ENCODE data around the gene PDZD2.

PDZD2 gene

GRCh38 chr5:32156635-32157034 is 517.7 kb downstream of the PDZD2 start:
- Histone ChIP-seq H3K27ac (ENCODE audit: low read length) (no peak overlapping the region), H3K4me3 (ENCODE audit: low read length) (no peak overlapping the region), H4K20me1 (ENCODE audit: insufficient read depth, low read length) (peaks cover 82% of the 10 kb centered on the region), H3K4me2 (ENCODE audit: low read length) (no peak overlapping the region), H2AFZ (ENCODE audit: low read depth, low read length) (no peak overlapping the region), H3K9me3 (ENCODE audit: insufficient read depth, low read length) (no peaks in the 10 kb centered on the region), H3K27me3 (ENCODE audit: low read depth, low read length) (no peaks in the 10 kb centered on the region), H3K4me1 (ENCODE audit: low read length) (no peaks in the 10 kb centered on the region), H3K9ac (ENCODE audit: low read length) (no peak overlapping the region), H3K79me2 (ENCODE audit: low read length) (peaks cover 98% of the 10 kb centered on the region), H3K36me3 (replicated peaks; ENCODE audit: low read depth, low read length) (peaks cover 19% of the 10 kb centered on the region)
- no peak for TF ChIP-seq CTCF (IDR thresholded peaks at IDR 0.05; ENCODE audit: low read depth, low read length)
- TF ChIP-seq EZH2phosphoT487 (IDR thresholded peaks at IDR 0.05; ENCODE audit: low read depth): no peak

GRCh38 chr5:32157078-32157477 is 518.1 kb downstream of the PDZD2 start:
- Histone ChIP-seq H3K9me3 (ENCODE audit: insufficient read depth, low read length) (no peaks in the 10 kb centered on the region), H3K4me1 (ENCODE audit: low read length) (no peaks in the 10 kb centered on the region), H2AFZ (ENCODE audit: low read depth, low read length) (no peak overlapping the region), H3K27ac (ENCODE audit: low read length) (no peak overlapping the region), H3K4me3 (ENCODE audit: low read length) (no peak overlapping the region), H3K4me2 (ENCODE audit: low read length) (no peak overlapping the region), H3K27me3 (ENCODE audit: low read depth, low read length) (no peaks in the 10 kb centered on the region), H3K36me3 (replicated peaks; ENCODE audit: low read depth, low read length) (peaks cover 19% of the 10 kb centered on the region), H4K20me1 (ENCODE audit: insufficient read depth, low read length) (peaks cover 78% of the 10 kb centered on the region), H3K79me2 (ENCODE audit: low read length) (peaks cover 98% of the 10 kb centered on the region), H3K9ac (ENCODE audit: low read length) (no peak overlapping the region)
- TF ChIP-seq CTCF (IDR thresholded peaks at IDR 0.05; ENCODE audit: low read depth, low read length) (no peak), EZH2phosphoT487 (IDR thresholded peaks at IDR 0.05; ENCODE audit: low read depth) (no peak)

GRCh38 chr5:32158679-32158975 is 519.7 kb downstream of the PDZD2 start:
- H3K27me3 ChIP-seq (ENCODE audit: low read depth, low read length): no peaks in the 10 kb centered on the region
- H3K36me3 ChIP-seq (replicated peaks; ENCODE audit: low read depth, low read length): peaks cover 14% of the 10 kb centered on the region
- H3K4me1 ChIP-seq (ENCODE audit: low read length): peaks cover 7% of the 10 kb centered on the region; the same call in 1 of the 2 replicates
- peaks cover 77% of the 10 kb centered on the region for H4K20me1 ChIP-seq (ENCODE audit: insufficient read depth, low read length)
- no peak overlapping the region for H3K9ac ChIP-seq (ENCODE audit: low read length)
- H3K4me3 ChIP-seq (ENCODE audit: low read length): no peak overlapping the region
- peaks cover 98% of the 10 kb centered on the region for H3K79me2 ChIP-seq (ENCODE audit: low read length)
- no peak overlapping the region for H3K4me2 ChIP-seq (ENCODE audit: low read length)
- no peak overlapping the region for H3K27ac ChIP-seq (ENCODE audit: low read length)
- no peaks in the 10 kb centered on the region for H3K9me3 ChIP-seq (ENCODE audit: insufficient read depth, low read length)
- H2AFZ ChIP-seq (ENCODE audit: low read depth, low read length): no peak overlapping the region
- TF ChIP-seq CTCF (IDR thresholded peaks at IDR 0.05; ENCODE audit: low read depth, low read length) (no peak), EZH2phosphoT487 (IDR thresholded peaks at IDR 0.05; ENCODE audit: low read depth) (no peak)

- peaks cover 14% of the 10 kb centered on the region for H3K36me3 ChIP-seq (replicated peaks; ENCODE audit: low read depth, low read length)
- H3K4me2 ChIP-seq (ENCODE audit: low read length): no peak overlapping the region
- H3K27ac ChIP-seq (ENCODE audit: low read length): no peak overlapping the region
- peaks cover 98% of the 10 kb centered on the region for H3K79me2 ChIP-seq (ENCODE audit: low read length)
- peaks cover 15% of the 10 kb centered on the region for H3K4me1 ChIP-seq (ENCODE audit: low read length)
- H3K9ac ChIP-seq (ENCODE audit: low read length): no peak overlapping the region
- H3K4me3 ChIP-seq (ENCODE audit: low read length): no peak overlapping the region
- no peak for TF ChIP-seq EZH2phosphoT487 (IDR thresholded peaks at IDR 0.05; ENCODE audit: low read depth)
- TF ChIP-seq CTCF (IDR thresholded peaks at IDR 0.05; ENCODE audit: low read depth, low read length): no peak
- H4K20me1 ChIP-seq (ENCODE audit: insufficient read depth, low read length): peaks cover 74% of the 10 kb centered on the region
- H3K9me3 ChIP-seq (ENCODE audit: insufficient read depth, low read length): no peaks in the 10 kb centered on the region
- H3K27me3 ChIP-seq (ENCODE audit: low read depth, low read length): no peaks in the 10 kb centered on the region
- H2AFZ ChIP-seq (ENCODE audit: low read depth, low read length): no peak overlapping the region
These were observed 520.6 kb downstream of the PDZD2 start for GRCh38 chr5:32159328-32160072.

All from OCI-LY3 (cell line).